Measurements from ENCODE around the gene IPO4.

DNA sequence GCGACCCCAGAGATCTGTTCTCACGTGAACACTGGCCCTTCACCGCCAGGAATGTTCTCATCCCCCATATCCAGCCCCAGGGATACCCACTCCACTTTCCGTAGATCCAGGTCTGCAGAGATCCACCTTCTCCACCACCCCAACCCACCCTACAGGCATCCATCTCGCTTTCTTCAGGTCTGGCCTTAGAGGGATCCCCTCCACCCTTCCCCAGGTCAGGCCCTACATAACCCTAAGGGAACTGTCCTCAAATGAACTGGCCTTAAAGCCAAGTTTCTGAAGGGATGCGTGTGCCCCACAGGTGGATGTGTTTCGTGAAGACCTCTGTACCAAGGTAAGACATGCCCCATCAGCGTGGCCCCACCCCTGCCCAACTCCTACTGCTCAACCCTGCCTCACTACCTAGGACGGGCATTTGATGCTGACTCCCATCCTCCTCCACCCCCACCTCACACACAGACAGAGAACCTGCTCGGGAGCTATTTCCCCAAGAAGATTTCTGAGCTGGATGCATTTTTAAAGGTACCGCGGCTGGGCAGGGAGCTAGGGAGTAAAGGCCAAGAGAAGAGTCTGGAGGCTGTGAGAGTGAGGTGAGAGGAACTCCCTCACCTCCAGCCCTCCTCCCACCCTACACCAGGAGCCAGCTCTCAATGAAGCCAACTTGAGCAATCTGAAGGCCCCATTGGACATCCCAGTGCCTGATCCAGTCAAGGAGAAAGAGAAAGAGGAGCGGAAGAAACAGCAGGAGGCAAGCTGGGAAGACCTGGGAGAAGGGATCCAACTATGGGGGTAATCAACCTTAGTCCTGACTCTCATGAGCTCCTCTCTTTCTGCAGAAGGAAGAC, 51.7 kb downstream of the IPO4 start:
- no peak for TF ChIP-seq POLR2A (IDR thresholded peaks at IDR 0.05)
- TF ChIP-seq, protein P1, sequence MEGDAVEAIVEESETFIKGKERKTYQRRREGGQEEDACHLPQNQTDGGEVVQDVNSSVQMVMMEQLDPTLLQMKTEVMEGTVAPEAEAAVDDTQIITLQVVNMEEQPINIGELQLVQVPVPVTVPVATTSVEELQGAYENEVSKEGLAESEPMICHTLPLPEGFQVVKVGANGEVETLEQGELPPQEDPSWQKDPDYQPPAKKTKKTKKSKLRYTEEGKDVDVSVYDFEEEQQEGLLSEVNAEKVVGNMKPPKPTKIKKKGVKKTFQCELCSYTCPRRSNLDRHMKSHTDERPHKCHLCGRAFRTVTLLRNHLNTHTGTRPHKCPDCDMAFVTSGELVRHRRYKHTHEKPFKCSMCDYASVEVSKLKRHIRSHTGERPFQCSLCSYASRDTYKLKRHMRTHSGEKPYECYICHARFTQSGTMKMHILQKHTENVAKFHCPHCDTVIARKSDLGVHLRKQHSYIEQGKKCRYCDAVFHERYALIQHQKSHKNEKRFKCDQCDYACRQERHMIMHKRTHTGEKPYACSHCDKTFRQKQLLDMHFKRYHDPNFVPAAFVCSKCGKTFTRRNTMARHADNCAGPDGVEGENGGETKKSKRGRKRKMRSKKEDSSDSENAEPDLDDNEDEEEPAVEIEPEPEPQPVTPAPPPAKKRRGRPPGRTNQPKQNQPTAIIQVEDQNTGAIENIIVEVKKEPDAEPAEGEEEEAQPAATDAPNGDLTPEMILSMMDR (IDR thresholded peaks at IDR 0.05): no peak
